GM12872 (cell line): ENCODE results near the gene SEZ6L.

Experiments
- TF ChIP-seq, protein P1 (sequence below): IDR thresholded peaks from 3 replicates; pipeline ENCODE4 v1.5.1; 2011; ENCODE audit warnings: low read depth, mild to moderate bottlenecking, low read length, moderate library complexity; ENCODE audit not compliant: insufficient read depth

SEZ6L gene

DNA sequence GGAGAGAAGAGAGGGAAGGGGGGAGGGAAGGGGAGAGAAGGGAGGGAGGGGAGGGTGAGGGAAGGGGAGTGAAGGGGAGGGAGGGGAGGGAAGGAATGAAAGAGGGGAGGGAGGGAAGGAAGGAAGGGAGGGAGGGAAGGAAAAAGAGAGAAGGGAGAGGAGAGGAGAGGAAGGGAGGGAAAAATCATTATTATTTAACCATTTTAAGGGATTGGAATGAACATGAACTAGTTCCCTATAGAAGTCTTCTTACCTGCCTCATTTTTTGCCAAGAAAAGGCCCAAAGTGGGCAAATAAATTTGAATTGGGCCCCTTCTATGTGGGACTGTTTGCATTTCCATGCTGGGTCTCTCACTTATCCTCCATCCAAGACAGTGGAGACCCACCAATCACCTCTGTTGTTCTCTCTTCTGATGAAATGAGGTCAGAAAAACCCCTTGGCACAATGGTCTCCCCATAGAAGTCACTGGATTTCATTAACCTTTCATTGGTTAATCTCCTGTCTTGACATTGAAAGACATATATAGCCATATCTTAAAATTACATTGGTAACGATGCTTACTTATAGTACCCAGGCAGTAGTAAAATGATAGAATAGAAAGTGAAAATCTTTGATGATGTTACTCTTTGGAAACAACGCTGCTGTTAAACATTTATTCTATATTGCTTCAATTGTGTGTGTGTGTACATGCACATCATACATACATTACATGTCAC is 179.7 kb downstream of the SEZ6L start:
- TF ChIP-seq, protein P1, sequence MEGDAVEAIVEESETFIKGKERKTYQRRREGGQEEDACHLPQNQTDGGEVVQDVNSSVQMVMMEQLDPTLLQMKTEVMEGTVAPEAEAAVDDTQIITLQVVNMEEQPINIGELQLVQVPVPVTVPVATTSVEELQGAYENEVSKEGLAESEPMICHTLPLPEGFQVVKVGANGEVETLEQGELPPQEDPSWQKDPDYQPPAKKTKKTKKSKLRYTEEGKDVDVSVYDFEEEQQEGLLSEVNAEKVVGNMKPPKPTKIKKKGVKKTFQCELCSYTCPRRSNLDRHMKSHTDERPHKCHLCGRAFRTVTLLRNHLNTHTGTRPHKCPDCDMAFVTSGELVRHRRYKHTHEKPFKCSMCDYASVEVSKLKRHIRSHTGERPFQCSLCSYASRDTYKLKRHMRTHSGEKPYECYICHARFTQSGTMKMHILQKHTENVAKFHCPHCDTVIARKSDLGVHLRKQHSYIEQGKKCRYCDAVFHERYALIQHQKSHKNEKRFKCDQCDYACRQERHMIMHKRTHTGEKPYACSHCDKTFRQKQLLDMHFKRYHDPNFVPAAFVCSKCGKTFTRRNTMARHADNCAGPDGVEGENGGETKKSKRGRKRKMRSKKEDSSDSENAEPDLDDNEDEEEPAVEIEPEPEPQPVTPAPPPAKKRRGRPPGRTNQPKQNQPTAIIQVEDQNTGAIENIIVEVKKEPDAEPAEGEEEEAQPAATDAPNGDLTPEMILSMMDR, result no peak

DNA sequence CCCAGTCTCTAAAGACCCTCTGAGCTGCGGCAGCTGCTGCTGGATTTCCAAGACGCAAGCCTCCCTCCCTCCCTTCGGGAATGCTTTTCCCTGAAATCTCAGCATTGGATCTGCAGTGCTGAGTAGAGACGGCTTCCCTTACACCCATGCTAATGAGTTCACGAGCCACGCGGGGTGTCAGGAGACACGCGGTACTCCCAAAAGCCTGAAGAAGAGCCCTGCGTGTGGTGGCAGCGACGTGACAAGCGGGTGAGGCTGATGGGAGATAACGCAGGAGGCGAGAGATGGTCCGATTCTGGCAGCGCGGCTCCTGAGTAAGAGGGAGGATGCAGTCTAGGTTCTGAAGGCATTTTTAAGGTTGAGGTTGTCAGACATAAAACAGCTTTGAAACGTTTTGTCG is 185.4 kb downstream of the SEZ6L start:
- TF ChIP-seq, protein P1, result no peak

DNA sequence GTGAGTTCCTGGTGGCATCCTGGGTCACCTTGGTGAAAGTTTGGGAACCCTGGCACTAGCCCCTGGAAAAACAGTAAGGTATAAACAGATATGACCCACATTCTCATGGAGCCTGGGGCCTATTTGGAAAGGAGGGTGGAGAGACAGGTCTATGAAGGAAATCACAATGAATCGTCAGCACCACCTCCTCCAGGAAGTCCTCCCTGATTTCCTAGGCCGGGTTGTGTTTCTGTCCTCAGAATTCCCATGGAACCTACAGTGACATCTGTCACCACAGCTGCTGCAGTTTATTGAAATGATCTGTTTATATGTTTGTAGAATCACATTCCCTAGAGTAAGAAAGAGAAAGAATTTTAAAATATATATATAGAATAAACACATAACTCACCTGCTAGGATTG is 188.0 kb downstream of the SEZ6L start:
- TF ChIP-seq, protein P1, result no peak

DNA sequence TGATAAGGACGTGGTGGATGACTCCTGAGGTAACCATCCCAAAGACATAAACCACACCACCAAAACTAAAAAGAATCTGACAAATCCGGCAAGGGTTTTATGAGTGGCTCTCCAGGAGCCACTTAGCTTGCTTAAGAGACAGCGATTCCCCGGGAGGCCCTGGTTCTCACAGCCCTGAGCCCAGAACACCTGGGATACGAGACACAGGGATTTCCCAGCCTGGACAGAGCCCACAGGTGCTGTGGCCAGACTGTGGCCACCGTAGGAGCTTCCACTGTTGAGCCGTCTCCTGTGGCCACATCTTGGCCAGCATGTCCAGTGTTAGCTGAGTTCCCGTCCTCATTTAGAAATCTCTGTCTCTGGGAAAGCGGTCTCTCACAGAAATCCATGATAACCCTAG is 188.6 kb downstream of the SEZ6L start:
- TF ChIP-seq, protein P1, result no peak

- TF ChIP-seq, protein P1, result no peak
These were observed 189.9 kb downstream of the SEZ6L start for GRCh38 chr22:26359156-26359555.

GRCh38 chr22:26360169-26360885 is 191.1 kb downstream of the SEZ6L start:
- TF ChIP-seq, protein P1, result peak; percentile 83

DNA sequence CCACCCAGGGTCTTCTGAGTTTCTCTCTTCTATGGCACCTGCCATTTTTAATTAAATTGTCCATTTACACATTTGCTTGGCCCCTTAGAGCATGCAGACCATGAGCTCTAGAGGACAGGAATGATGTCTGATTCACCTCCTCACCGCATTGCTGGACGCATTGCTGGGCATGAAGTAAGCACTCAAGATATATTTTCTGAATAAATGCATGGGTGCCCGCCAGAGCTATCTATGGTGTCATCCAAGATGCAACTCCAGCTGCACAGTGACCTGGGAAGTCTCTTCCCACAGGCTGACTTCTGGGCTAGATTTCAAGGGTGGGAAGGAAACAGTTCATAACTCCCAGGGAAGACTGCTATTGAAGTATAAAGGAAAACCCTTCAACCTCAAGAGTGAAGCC is 193.2 kb downstream of the SEZ6L start:
- TF ChIP-seq, protein P1, result no peak
